AG04450 (cell line): Measurements from ENCODE around the gene L3MBTL1. TPM values are rescaled to one million over a fixed set of nuclear protein-coding genes. Genes with fewer than 3 reads are reported as not detected.

Source experiments
- CTCF ChIA-PET: fragments of 300-600, 350-600 bp; formaldehyde crosslinking; extraction: SDS; loops from one replicate; lab custom pipeline; 2022; ENCODE audit warnings: antibody characterized with exemption, inconsistent platforms; lab: Charles Lee
- POLR2A ChIA-PET: fragments of 350-600 bp; formaldehyde crosslinking; extraction: SDS; loops from one replicate; lab custom pipeline; 2021; ENCODE audit warnings: antibody characterized with exemption, inconsistent platforms; lab: Yijun Ruan, JAX
- DNase-seq: peaks from one replicate; pipeline ENCODE4 v3.0.0-alpha.2; 2011; ENCODE audit warnings: low read depth, low spot score
- H3K27ac ChIP-seq: one replicate; pipeline ENCODE4 v1.5.1; 2012; ENCODE audit warnings: low read depth, low read length, control low read depth
- H3K27me3 ChIP-seq: one replicate; pipeline ENCODE4 v1.6.0; 2012; ENCODE audit warnings: low read length; ENCODE audit not compliant: control insufficient read depth, insufficient read depth
- H3K4me3 ChIP-seq: 2 replicates; pipeline ENCODE4 v1.5.1; 2011; ENCODE audit warnings: mild to moderate bottlenecking, low read depth, low read length, control low read depth
- H3K9me3 ChIP-seq: 2 replicates; pipeline ENCODE4 v1.5.1; 2012; ENCODE audit warnings: low read length; ENCODE audit not compliant: control insufficient read depth, insufficient read depth
- polyA plus RNA-seq: library from polyadenylated mRNA; depleted of rRNA; stranded (reverse); fragments of >200 nt; gene quantifications from 2 replicates; pipeline ENCODE4 v1.2.3, GENCODE V29; 2011
- TF ChIP-seq, protein P1 (sequence below): IDR thresholded peaks from 2 replicates; pipeline ENCODE4 v1.5.1; 2011; ENCODE audit warnings: low read depth, low read length, control low read depth, inconsistent platforms

The L3MBTL1 gene
- polyA plus RNA-seq, 1 experiment = 3.0 TPM

DNA sequence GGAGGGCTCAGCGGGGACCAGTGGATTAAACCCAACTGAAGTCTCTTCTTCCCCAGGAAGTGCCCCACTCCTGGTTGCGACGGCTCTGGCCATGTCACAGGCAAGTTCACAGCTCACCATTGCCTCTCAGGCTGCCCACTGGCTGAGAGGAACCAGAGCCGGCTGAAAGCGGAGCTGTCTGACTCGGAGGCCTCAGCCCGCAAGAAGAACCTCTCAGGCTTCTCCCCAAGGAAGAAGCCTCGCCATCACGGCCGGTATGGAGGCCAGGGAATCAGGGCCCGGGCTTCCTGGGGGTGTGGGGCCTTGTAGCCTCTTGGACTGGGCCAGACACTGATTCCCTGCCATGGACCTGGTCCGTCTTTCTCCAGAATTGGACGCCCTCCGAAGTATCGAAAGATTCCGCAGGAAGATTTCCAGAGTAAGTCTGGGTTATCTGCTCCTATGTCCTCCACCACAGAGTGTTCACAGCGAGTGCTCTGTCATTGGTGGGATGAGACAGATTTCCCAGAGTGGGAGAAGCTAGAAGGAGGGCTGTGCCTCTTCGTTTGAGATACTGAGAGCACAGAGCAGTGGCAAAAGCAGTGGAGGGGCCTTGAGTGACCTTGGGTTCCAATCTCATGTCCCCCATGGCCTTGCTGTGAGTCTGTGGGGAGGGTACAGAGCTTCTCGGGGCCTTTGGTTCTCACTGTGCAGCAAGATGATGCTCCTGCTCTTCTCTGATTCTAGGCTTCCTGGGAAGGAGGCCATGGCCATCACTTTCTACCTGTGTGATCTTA, 28.7 kb downstream of the L3MBTL1 start:
- TF ChIP-seq, protein P1, sequence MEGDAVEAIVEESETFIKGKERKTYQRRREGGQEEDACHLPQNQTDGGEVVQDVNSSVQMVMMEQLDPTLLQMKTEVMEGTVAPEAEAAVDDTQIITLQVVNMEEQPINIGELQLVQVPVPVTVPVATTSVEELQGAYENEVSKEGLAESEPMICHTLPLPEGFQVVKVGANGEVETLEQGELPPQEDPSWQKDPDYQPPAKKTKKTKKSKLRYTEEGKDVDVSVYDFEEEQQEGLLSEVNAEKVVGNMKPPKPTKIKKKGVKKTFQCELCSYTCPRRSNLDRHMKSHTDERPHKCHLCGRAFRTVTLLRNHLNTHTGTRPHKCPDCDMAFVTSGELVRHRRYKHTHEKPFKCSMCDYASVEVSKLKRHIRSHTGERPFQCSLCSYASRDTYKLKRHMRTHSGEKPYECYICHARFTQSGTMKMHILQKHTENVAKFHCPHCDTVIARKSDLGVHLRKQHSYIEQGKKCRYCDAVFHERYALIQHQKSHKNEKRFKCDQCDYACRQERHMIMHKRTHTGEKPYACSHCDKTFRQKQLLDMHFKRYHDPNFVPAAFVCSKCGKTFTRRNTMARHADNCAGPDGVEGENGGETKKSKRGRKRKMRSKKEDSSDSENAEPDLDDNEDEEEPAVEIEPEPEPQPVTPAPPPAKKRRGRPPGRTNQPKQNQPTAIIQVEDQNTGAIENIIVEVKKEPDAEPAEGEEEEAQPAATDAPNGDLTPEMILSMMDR = no peak
- no peaks in the 10 kb centered on the region for H3K9me3 ChIP-seq
- no peaks in the 10 kb centered on the region for H3K27me3 ChIP-seq
- H3K4me3 ChIP-seq = no peak overlapping the region
- CTCF ChIA-PET = interaction anchor here (0.5 to 2.5 kb wide), 8 partner anchors 22 to 556 kb away, joined by 3 to 13 read pairs (median 6); partner anchors contain the start of gene SGK2
- no peak for DNase-seq
- H3K27ac ChIP-seq = no peak overlapping the region
- POLR2A ChIA-PET = interaction anchor here (0.5 kb wide), 1 partner anchor 41 kb away, joined by 3 read pairs; no protein-coding TSS in a partner anchor

DNA sequence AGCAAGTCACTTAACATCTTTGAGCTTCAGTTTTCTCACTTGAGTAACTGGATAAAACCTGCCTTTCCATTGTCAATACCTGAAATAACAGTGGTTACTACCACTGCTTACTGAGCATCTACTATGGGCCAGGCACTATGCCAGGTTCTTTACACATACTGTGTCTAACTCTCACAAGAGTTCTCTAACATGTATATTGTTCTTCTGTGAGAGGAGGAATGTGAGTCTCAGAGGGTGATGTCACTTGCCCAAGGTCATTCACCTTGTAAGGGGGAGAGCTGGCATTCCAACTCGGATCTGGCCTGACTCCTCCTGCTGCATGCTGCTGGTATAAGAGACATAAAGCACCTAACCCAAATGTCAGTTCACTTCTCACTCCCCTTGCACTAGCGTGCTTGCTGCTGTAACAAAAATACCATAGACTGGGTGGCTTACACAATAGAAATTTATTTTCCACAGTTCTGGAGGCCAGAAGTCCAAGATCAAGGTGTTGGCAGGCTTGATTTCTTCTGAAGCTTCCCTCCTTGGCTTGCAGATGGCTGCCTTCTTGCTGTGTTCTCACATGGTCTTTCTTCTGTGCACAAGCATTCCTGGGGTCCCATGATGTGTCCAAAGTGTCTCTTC, 29.4 kb downstream of the L3MBTL1 start:
- Histone ChIP-seq H3K9me3 (no peaks in the 10 kb centered on the region), H3K27me3 (no peaks in the 10 kb centered on the region), H3K27ac (no peak overlapping the region), H3K4me3 (no peak overlapping the region)
- TF ChIP-seq, protein P1 = no peak
- ChIA-PET POLR2A (interaction anchor here (0.5 kb wide), 1 partner anchor 41 kb away, joined by 3 read pairs; no protein-coding TSS in a partner anchor), CTCF (interaction anchor here (0.9 to 2.5 kb wide), 11 partner anchors 15 to 555 kb away, joined by 3 to 13 read pairs (median 5); partner anchors contain the start of gene SGK2)
- no peak for DNase-seq

DNA sequence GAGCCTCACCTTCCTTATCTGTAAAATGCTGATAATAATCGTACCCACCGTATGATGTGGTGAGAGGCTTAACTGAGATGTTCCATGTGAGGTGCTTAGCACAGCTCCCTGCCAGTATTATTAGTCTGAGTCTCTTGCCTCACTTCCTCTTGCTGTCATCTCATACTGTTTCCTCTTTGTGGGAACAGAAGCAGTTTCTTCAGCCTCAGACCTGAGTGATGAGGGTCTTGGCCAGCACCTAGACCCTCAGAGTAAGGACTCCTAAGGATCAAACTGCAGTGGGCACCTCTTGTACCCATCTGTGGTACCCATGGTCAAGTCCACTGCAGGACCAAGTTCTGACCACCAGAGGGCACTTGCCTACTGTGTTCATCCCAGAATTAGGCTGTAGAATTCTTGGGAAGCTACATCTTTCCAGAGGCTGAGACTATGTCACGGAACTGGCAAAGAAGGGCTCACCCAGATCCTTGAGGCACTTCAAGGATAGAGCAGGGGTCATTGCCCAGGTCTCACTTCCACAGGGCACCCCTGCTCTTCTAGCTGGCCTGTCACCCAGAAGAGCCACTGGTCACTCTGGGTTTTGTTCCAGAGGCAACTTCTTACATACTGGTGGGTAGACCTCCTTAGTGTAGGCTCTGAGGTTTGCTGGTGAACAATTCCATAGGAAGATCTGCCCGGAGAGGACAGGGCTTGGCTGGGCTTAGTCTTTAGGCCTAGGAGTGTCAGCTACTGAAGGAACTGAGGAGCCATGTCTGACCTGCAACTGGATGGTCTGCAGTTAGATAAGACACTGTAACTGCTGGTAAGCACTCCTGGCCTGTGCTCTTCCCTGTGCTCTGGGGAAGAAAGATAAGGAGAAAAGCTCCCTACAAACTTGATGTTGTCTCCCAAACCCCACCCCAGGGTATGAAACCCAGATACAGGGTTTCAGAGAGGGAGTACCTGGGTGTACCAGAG, 30.7 kb downstream of the L3MBTL1 start:
- TF ChIP-seq, protein P1 = peak; percentile 92
- Histone ChIP-seq H3K27me3 (no peaks in the 10 kb centered on the region), H3K9me3 (no peaks in the 10 kb centered on the region), H3K4me3 (no peak overlapping the region), H3K27ac (no peak overlapping the region)
- CTCF ChIA-PET = interaction anchor here (0.5 to 2.8 kb wide), 46 partner anchors 8 to 606 kb away, joined by 3 to 35 read pairs (median 4); partner anchors contain the start of gene IFT52
- DNase-seq = peak; percentile 24
- POLR2A ChIA-PET = interaction anchor here (1.0 kb wide), 1 partner anchor 52 kb away, joined by 7 read pairs; the partner anchor contains the start of gene IFT52

DNA sequence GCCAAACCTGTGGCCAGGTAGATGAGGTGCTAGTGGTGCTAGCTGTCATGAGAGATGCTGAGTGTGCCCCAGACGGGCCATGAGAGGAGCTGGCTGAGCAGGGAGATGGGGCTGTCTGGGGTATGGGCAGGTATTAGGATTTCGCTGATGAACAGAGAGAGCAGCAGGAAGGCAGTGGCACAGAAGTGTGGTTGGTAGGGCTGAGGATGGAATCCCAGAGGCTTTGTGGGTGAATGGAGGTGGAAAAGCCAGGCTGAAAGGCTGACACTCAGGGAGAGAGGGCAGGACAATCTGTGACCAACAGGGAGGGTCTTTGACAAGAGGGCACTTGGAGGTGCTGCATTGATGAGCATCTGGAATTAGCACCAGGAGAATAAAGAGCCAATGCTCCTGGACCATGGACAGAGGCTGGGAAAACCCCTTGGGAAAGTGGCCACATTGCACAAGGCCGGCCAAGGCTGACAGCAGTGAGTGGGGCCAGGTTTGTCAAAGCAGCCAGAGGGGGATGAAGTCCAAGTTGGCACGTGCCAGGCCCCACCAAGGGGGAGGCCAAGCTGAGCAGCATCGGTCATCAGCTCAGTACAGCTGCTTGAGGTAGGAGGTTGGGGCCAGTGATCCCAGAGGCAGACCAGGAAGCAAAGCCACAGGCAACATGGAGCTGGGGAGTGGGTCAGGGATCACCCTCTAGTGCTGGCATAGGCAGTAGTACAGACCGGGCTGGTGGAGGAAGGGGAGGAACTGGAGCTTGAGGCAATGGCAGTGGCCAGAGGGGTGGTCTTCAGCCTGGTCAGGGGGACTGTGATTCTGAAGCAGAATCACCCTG, 31.6 kb downstream of the L3MBTL1 start:
- Histone ChIP-seq H3K9me3 (no peaks in the 10 kb centered on the region), H3K27ac (no peak overlapping the region), H3K27me3 (no peaks in the 10 kb centered on the region), H3K4me3 (no peak overlapping the region)
- ChIA-PET POLR2A (interaction anchor here (1.0 kb wide), 1 partner anchor 52 kb away, joined by 3 read pairs; the partner anchor contains the start of gene IFT52), CTCF (interaction anchor here (0.5 to 2.8 kb wide), 33 partner anchors 10 to 605 kb away, joined by 3 to 35 read pairs (median 6); partner anchors contain the start of gene IFT52)
- no peak for DNase-seq
- TF ChIP-seq, protein P1 = no peak
